Nephron (organoid): ENCODE data around the gene TMEM117.
"Not testable (repeated sequence)": the region's sequence is repeated elsewhere in the genome, so short reads cannot be mapped to it uniquely, and the experiment has no call there.

Experiments used
- H3K27ac Mint-ChIP-seq, 3 experiments: 2 replicates each; pipeline ENCODE4 v1.8.0; 2020; ENCODE audit warnings: mixed read lengths in 3 of 3, mild to moderate bottlenecking in 2 of 3, moderate library complexity in 1 of 3
- H3K27me3 Mint-ChIP-seq: 2 replicates; pipeline ENCODE4 v1.8.0; 2021; ENCODE audit warnings: low read depth, mild to moderate bottlenecking, moderate library complexity, mixed read lengths
- H3K36me3 Mint-ChIP-seq: 2 replicates; pipeline ENCODE4 v1.8.0; 2020; ENCODE audit warnings: low read depth, mixed read lengths
- H3K4me1 Mint-ChIP-seq: 2 replicates; pipeline ENCODE4 v1.8.0; 2020; ENCODE audit warnings: mixed read lengths
- H3K4me3 Mint-ChIP-seq, 3 experiments: 2 replicates each; pipeline ENCODE4 v1.8.0; 2020; ENCODE audit warnings: mild to moderate bottlenecking in 3 of 3, mixed read lengths in 3 of 3, moderate library complexity in 2 of 3
- H3K9me3 Mint-ChIP-seq: 2 replicates; pipeline ENCODE4 v1.8.0; 2020; ENCODE audit warnings: mixed read lengths
- TF ChIP-seq, protein P1 (sequence below), 3 experiments: fragments of 200-600 bp; sonication (generic); IDR thresholded peaks; one replicate each; pipeline ENCODE4 v1.5.0; 2021; ENCODE audit warnings: antibody characterized with exemption in 3 of 3; ENCODE audit not compliant: unreplicated experiment in 3 of 3

TMEM117 gene

DNA sequence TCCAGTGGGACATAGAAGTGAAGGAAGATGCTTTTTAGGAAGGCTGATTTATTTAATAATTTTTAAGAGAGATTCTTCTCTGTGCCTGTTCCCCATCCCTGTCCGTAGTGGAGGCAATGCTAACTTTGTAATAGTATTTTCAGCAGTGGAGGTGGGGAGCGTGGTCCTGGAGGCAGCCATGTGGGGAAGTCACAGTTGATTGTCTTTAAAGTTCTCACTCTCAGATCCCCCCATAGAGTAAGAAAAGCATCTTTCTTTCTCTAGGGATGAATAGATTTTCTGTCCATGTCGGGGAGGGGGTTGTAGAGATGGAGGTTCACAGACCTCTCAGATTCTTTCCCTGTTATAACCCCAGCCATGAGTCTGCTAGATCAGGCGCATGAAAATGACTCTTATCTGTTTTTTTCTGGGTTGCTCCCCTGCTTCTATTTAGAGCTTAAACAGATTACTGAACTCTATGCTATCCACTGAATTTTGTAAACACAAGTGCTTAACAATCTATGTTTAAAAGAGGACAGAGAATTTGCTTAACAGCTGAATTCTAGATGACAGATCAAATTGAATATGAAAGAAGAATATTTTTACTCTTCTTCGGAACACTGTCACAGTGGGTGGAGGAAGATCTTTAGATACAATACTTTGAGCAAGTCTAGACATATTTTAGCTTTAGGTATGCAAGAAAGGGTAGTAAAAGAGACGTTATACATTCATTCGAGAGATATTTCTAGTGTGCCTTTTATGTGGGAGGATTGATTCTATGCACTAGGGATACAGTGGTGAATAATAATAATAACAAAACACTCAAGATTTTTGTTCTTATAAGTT lies 25.3 kb downstream of the TMEM117 start:
- no peak overlapping the region for H3K4me3 Mint-ChIP-seq
- TF ChIP-seq, protein P1, sequence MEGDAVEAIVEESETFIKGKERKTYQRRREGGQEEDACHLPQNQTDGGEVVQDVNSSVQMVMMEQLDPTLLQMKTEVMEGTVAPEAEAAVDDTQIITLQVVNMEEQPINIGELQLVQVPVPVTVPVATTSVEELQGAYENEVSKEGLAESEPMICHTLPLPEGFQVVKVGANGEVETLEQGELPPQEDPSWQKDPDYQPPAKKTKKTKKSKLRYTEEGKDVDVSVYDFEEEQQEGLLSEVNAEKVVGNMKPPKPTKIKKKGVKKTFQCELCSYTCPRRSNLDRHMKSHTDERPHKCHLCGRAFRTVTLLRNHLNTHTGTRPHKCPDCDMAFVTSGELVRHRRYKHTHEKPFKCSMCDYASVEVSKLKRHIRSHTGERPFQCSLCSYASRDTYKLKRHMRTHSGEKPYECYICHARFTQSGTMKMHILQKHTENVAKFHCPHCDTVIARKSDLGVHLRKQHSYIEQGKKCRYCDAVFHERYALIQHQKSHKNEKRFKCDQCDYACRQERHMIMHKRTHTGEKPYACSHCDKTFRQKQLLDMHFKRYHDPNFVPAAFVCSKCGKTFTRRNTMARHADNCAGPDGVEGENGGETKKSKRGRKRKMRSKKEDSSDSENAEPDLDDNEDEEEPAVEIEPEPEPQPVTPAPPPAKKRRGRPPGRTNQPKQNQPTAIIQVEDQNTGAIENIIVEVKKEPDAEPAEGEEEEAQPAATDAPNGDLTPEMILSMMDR (IDR thresholded peaks at IDR 0.05; ENCODE audit: unreplicated experiment in 3 of 3): no peak
- no peak overlapping the region for H3K27ac Mint-ChIP-seq
- H3K9me3 Mint-ChIP-seq: peaks cover 2% of the 10 kb centered on the region
- H3K4me1 Mint-ChIP-seq: peaks cover 10% of the 10 kb centered on the region
- H3K36me3 Mint-ChIP-seq: peaks cover 13% of the 10 kb centered on the region
- H3K27me3 Mint-ChIP-seq: no peaks in the 10 kb centered on the region

DNA sequence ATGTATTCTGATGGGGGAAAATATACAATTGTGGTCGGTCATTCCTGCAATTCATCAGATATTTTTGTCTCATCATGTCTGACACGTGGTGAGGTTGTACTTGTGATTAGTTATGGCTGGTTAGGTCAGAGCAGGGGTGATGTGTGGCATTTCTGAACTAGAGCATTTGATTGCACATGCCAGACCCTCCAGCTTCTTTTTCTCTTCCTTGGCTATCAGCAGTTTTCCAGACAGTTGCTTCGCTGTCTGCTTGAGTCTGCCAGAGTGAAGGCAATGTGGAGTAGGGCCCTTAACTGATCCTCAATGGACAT lies 25.9 kb downstream of the TMEM117 start:
- Mint-ChIP-seq H3K9me3 (peaks cover 2% of the 10 kb centered on the region), H3K4me1 (peaks cover 10% of the 10 kb centered on the region), H3K36me3 (peaks cover 13% of the 10 kb centered on the region), H3K27ac (no peak overlapping the region), H3K4me3 (no peak overlapping the region), H3K27me3 (no peaks in the 10 kb centered on the region)
- TF ChIP-seq, protein P1 (IDR thresholded peaks at IDR 0.05; ENCODE audit: unreplicated experiment in 3 of 3): no peak

DNA sequence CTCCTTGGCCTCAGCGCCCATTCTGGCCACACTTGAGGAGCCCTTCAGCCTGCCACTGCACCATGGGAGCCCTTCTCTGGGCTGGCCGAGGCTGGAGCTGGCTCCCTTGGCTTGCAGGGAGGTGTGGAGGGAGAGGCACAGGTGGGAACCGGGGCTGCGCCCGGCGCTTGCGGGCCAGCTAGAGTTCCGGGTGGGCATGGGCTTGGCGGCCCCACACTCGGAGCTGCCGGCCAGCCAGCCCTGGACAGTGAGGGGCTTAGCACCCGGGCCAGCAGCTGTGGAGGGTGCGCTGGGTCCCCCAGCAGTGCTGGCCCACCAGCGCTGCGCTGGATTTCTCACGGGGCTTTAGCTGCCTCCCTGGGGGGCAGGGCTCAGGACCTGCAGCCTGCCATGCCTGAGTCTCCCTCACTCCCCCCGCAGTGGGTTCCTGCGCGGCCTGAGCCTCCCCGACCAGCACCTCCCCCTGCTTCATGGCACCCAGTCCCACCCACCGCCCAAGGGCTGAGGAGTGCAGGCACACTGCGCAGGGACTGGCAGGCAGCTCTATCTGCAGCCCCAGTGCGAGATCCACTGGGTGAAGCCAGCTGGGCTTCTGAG lies 28.0 kb downstream of the TMEM117 start:
- Mint-ChIP-seq H3K27me3 (no peaks in the 10 kb centered on the region), H3K36me3 (peaks cover 13% of the 10 kb centered on the region), H3K4me3 (no peak overlapping the region), H3K4me1 (peaks cover 10% of the 10 kb centered on the region), H3K27ac (no peak overlapping the region), H3K9me3 (peaks cover 2% of the 10 kb centered on the region)
- TF ChIP-seq, protein P1 (IDR thresholded peaks at IDR 0.05; ENCODE audit: unreplicated experiment in 3 of 3): no peak

DNA sequence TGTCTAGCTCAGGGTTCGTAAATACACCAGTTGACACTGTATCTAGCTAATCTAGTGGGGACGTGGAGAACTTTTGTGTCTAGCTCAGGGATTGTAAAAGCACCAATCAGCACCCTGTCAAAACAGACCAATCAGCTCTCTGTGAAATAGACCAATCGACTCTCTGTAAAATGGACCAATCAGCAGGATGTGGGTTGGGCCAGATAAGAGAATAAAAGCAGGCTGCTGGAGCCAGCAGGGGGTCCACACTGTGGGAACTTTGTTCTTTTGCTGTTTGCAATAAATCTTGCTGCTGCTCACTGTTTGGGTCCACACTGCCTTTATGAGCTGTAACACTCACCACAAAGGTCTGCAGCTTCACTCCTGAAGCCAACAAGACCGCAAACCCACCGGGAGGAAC lies 28.7 kb downstream of the TMEM117 start:
- not testable (repeated sequence) for H3K4me1 Mint-ChIP-seq, H3K4me3 Mint-ChIP-seq, H3K27ac Mint-ChIP-seq, H3K9me3 Mint-ChIP-seq, H3K27me3 Mint-ChIP-seq
- peaks cover 13% of the 10 kb centered on the region for H3K36me3 Mint-ChIP-seq

DNA sequence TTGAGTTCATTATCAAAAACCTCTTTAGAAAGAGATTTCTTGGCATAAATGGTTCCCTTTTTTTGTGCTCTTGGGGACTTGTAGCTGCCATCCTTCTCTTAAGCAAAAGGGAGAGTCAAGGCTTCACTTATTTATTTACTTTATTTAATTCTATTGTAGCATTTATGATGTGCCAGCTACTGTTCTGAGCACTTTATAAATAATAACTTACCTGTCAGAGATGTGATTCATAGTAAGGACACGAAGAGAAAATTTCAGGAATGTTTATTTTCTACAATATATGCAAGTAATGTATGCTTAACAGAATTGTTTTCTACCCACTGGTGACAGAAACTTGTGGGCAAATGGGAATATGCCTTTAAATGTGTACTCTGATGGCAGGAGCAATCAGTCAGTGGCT lies 33.3 kb downstream of the TMEM117 start:
- Mint-ChIP-seq H3K4me3 (no peak overlapping the region), H3K4me1 (no peaks in the 10 kb centered on the region), H3K36me3 (peaks cover 3% of the 10 kb centered on the region), H3K27me3 (no peaks in the 10 kb centered on the region), H3K9me3 (no peaks in the 10 kb centered on the region), H3K27ac (no peak overlapping the region)
- TF ChIP-seq, protein P1 (IDR thresholded peaks at IDR 0.05; ENCODE audit: unreplicated experiment in 3 of 3): no peak

DNA sequence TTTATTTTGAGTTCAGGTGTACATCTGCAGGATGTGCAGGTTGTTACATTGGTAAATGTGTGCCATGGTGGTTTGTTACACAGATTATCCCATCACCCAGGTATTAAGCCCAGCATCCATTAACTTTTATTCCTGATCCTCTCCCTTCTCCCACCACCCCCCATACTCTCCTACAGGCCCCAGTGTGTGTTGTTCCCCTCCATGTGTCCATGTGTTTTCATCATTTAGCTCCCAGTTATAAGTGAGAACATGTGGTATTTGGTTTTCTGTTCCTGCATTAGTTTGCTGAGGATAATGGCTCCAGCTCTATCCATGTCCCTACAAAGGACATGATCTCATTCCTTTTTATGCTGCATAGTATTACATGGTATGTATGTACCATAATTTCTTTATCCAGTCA lies 33.9 kb downstream of the TMEM117 start:
- not testable (repeated sequence) for H3K4me3 Mint-ChIP-seq, H3K36me3 Mint-ChIP-seq, H3K4me1 Mint-ChIP-seq, H3K9me3 Mint-ChIP-seq, H3K27me3 Mint-ChIP-seq
- H3K27ac Mint-ChIP-seq: peak overlapping the region in 1 of 3 experiments; percentile 13

DNA sequence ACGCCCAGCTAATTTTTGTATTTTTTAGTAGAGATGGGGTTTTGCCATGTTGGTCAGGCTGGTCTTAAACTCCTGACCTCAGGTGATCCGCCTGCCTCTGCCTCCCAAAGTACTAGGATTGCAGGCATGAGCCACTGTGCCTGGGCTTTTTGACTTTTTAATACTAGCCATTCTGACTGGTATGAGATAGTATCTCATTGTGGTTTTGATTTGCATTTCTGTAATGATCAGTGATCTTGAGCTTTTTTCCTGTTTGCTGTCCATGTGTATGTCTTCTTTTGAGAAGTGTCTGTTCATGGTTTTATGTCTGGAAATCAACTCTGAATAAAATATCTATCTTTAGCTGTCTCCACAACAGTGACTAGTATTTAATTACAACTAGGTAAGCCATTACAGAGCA lies 35.4 kb downstream of the TMEM117 start:
- not testable (repeated sequence) for H3K27ac Mint-ChIP-seq, H3K4me3 Mint-ChIP-seq, H3K4me1 Mint-ChIP-seq, H3K36me3 Mint-ChIP-seq, H3K27me3 Mint-ChIP-seq, H3K9me3 Mint-ChIP-seq
